K562 (cell line): Measurements from ENCODE around the gene ABCE1. TPM values are rescaled to one million over a fixed set of nuclear protein-coding genes. Genes with fewer than 3 reads are reported as not detected.

Experiments
- CHCHD3 ChIP-seq: fragments of 250-450 bp; sonication (Bioruptor Pico); IDR thresholded peaks from 2 replicates; pipeline ENCODE4 v2.1.2; 2022; ENCODE audit warnings: mild to moderate bottlenecking
- FOXA3 ChIP-seq, 2 experiments: fragments of 450-650 bp in 1 of 2; sonication (generic) in 1 of 2; formaldehyde crosslinking; IDR thresholded peaks in 1 of 2; conservative IDR thresholded peaks in 1 of 2; 2 replicates each; pipeline versions ENCODE4 v1.4.0 to v1.8.0; 2020 to 2022; ENCODE audit warnings: mild to moderate bottlenecking in 2 of 2, missing genetic modification reagents in 1 of 2
- HDAC6 ChIP-seq: IDR thresholded peaks from 2 replicates; pipeline ENCODE4 v1.6.1; 2012; ENCODE audit warnings: low read depth, mild to moderate bottlenecking, control low read depth, inconsistent platforms, low read length, moderate library complexity
- HMBOX1 ChIP-seq: sonication (generic); IDR thresholded peaks from 2 replicates; pipeline ENCODE4 v1.6.1; 2016
- KAT2B ChIP-seq: IDR thresholded peaks from one replicate; pipeline ENCODE4 v1.6.1; 2012; ENCODE audit warnings: low read depth, mild to moderate bottlenecking, control low read depth, inconsistent platforms, low read length, moderate library complexity
- MEF2D ChIP-seq: conservative IDR thresholded peaks from 2 replicates; pipeline ENCODE4 v1.6.1; 2016; ENCODE audit warnings: low read depth, missing genetic modification characterization, missing compliant biosample characterization
- MXI1 ChIP-seq: IDR thresholded peaks from 2 replicates; pipeline ENCODE4 v1.6.1; 2011; ENCODE audit warnings: low read depth, mild to moderate bottlenecking, improper control_type of control experiment, low read length
- NCOA2 ChIP-seq, 2 experiments: fragments of 450-650 bp; IDR thresholded peaks; 2 replicates each; pipeline ENCODE4 v1.6.1; 2018; ENCODE audit warnings: mild to moderate bottlenecking in 2 of 2, moderate library complexity in 1 of 2; ENCODE audit not compliant: partially characterized antibody in 2 of 2
- NFIC ChIP-seq: fragments of 450-650 bp; IDR thresholded peaks from 2 replicates; pipeline ENCODE4 v1.6.1; 2017; ENCODE audit warnings: mild to moderate bottlenecking, inconsistent platforms
- NR0B1 ChIP-seq: fragments of 450-650 bp; IDR thresholded peaks from one replicate; pipeline ENCODE4 v1.6.1; 2018; ENCODE audit warnings: mild to moderate bottlenecking, moderate library complexity; ENCODE audit not compliant: partially characterized antibody
- NR4A1 ChIP-seq, 2 experiments: fragments of 250-450 bp in 1 of 2; fragments of 450-650 bp in 1 of 2; sonication (Bioruptor Pico) in 1 of 2; IDR thresholded peaks; 2 replicates each; pipeline versions ENCODE4 v1.4.0 to v1.6.1; 2016 to 2020; ENCODE audit warnings: mild to moderate bottlenecking in 2 of 2, missing compliant biosample characterization in 1 of 2, missing genetic modification characterization in 1 of 2, moderate library complexity in 1 of 2
- PHF20 ChIP-seq: fragments of 450-650 bp; IDR thresholded peaks from 2 replicates; pipeline ENCODE4 v1.6.1; 2018; ENCODE audit not compliant: partially characterized antibody
- PURB ChIP-seq: sonication (generic); formaldehyde crosslinking; IDR thresholded peaks from 2 replicates; pipeline ENCODE4 v1.9.0; 2021; ENCODE audit warnings: low read depth, mild to moderate bottlenecking, missing genetic modification reagents
- SMC3 ChIP-seq: conservative IDR thresholded peaks from 2 replicates; pipeline ENCODE4 v1.6.1; 2011; ENCODE audit warnings: low read depth, low read length, improper control_type of control experiment; ENCODE audit not compliant: insufficient read depth
- SRF ChIP-seq, 2 experiments: fragments of 250-450, 450-650 bp in 1 of 2; sonication (Bioruptor Pico) in 1 of 2; sonication (generic) in 1 of 2; formaldehyde crosslinking; IDR thresholded peaks; 2 replicates each; pipeline versions ENCODE4 v1.5.0 to v1.5.1; 2020 to 2022; ENCODE audit warnings: mild to moderate bottlenecking in 1 of 2, missing genetic modification reagents in 1 of 2
- STAT5B ChIP-seq: fragments of 250-450 bp; sonication (Bioruptor Pico); IDR thresholded peaks from 2 replicates; pipeline ENCODE4 v1.8.0; 2021; ENCODE audit warnings: mild to moderate bottlenecking, inconsistent platforms
- THRA ChIP-seq: fragments of 450-650 bp; IDR thresholded peaks from 2 replicates; pipeline ENCODE4 v1.6.1; 2017; ENCODE audit warnings: mild to moderate bottlenecking, moderate library complexity
- ZBTB34 ChIP-seq: fragments of 250-450 bp; sonication (Bioruptor Pico); IDR thresholded peaks from 2 replicates; pipeline ENCODE4 v1.8.0; 2021; ENCODE audit warnings: mild to moderate bottlenecking, moderate library complexity
- ZNF134 ChIP-seq: fragments of 250-450 bp; sonication (Bioruptor Pico); conservative IDR thresholded peaks from 2 replicates; pipeline ENCODE4 v1.4.0; 2020
- ZNF174 ChIP-seq: fragments of 250-450 bp; sonication (Bioruptor Pico); IDR thresholded peaks from 2 replicates; pipeline ENCODE4 v1.4.0; 2020; ENCODE audit warnings: mild to moderate bottlenecking
- ZNF384 ChIP-seq: IDR thresholded peaks from 2 replicates; pipeline ENCODE4 v1.6.1; 2012; ENCODE audit warnings: low read depth, low read length, improper control_type of control experiment
- polyA plus RNA-seq, 8 experiments: library from polyadenylated mRNA; depleted of rRNA in 4 of 8; stranded (reverse) in 5 of 8; unstranded in 3 of 8; fragments of >200 nt; fragmentation: Nextera tagmentation in 2 of 8; fragmentation: Illumina TruSeq in 1 of 8; extraction: Ambion mirVana in 2 of 8; extraction: Trizol in 1 of 8; gene quantifications; 2 replicates each; pipeline versions ENCODE4 v1.2.1 to v1.2.3, GENCODE V29; 2011 to 2014; ENCODE audit warnings: inconsistent platforms in 1 of 8, missing spikeins in 1 of 8
- total RNA-seq, 7 experiments: library from RNA; depleted of rRNA in 6 of 7; stranded (reverse); fragments of >200 nt in 6 of 7; fragmentation: Illumina TruSeq in 2 of 7; extraction: Trizol in 2 of 7; gene quantifications; 2 replicates each; pipeline versions ENCODE4 v1.2.1 to v1.2.3, GENCODE V29; 2011 to 2021; ENCODE audit warnings: low replicate concordance in 1 of 7

Gene ABCE1
- total and polyA plus RNA-seq, 9 of the 15 experiments (the other 6 are each of a cell fraction or from before 2014, with no cell fraction given), result 134 to 256 (median 169) TPM

GRCh38 chr4:145097821-145098674, at the start of gene ABCE1, which contains the start of gene ANAPC10 (continued):
- TF ChIP-seq KAT2B (no peak), MXI1 (peak; percentile 91), PHF20 (peak; percentile 92), NCOA2 (IDR thresholded peaks at IDR 0.05; ENCODE audit: partially characterized antibody in 2 of 2) (no peak), ZNF384 (no peak), PURB (CRISPR knock-in tag) (no peak), CHCHD3 (0 out of 2 replicates have a peak, but pooled peaks have one; percentile 48), ZNF134 (CRISPR knock-in tag) (no peak), MEF2D (tag) (no peak), HMBOX1 (no peak), FOXA3 (CRISPR knock-in tag; conservative IDR thresholded peaks at IDR 0.05 in 1 of 2, IDR thresholded peaks at IDR 0.05 in 1 of 2) (peak in 1 of 2 experiments; percentile 71; a peak in 1 of 4 replicates), HDAC6 (no peak), ZBTB34 (CRISPR knock-in tag) (no peak), NFIC (peak; percentile 93), ZNF174 (no peak), SMC3 (no peak), THRA (no peak), NR4A1 (CRISPR knock-in tag; IDR thresholded peaks at IDR 0.05) (no peak), NR4A1 (tag; IDR thresholded peaks at IDR 0.05) (peak; percentile 54; the same call in 1 of the 2 replicates), STAT5B (no peak), SRF (CRISPR knock-in tag; IDR thresholded peaks at IDR 0.05) (no peak), NR0B1 (no peak)
